H1 (cell line): ENCODE data around the gene SLC5A10. TPM values are rescaled to one million over a fixed set of nuclear protein-coding genes. Genes with fewer than 3 reads are reported as not detected.

Source experiments
- CEBPB ChIP-seq: IDR thresholded peaks from 2 replicates; pipeline ENCODE4 v1.6.1; 2012; ENCODE audit warnings: low read depth, low read length
- MAFK ChIP-seq: IDR thresholded peaks from 2 replicates; pipeline ENCODE4 v1.6.1; 2012; ENCODE audit warnings: low read depth, mild to moderate bottlenecking, improper control_type of control experiment, low read length
- polyA plus RNA-seq, 7 experiments: library from polyadenylated mRNA; depleted of rRNA in 3 of 7; stranded (reverse) in 5 of 7; unstranded in 2 of 7; fragments of >200 nt in 5 of 7; fragments of 200-250 nt in 2 of 7; gene quantifications; 1 replicate in 5 of 7; 2 replicates in 1 of 7; 4 replicates in 1 of 7; pipeline versions ENCODE4 v1.2.1 to v1.2.3, GENCODE V29; 2011 to 2013; ENCODE audit warnings: missing spikeins in 2 of 7, mixed read lengths in 2 of 7
- total RNA-seq: library from RNA; stranded (reverse); fragmentation: NEBNext Ultra II Directional; extraction: Animal tissue kit (Norgen Biotek cat#: 25700); gene quantifications from 2 replicates; pipeline ENCODE4 v1.2.1, GENCODE V29; 2021
- TF ChIP-seq, protein P1 (sequence below): fragments of 300-600 bp; sonication (generic); IDR thresholded peaks from 2 replicates; pipeline ENCODE4 v1.7.1; 2012; ENCODE audit warnings: low read length, moderate library complexity, mild to moderate bottlenecking, inconsistent platforms; ENCODE audit not compliant: insufficient replicate concordance

The SLC5A10 gene
- total and polyA plus RNA-seq, 2 of the 8 experiments (the other 6 are each of a cell fraction or from before 2014, with no cell fraction given): 0.05 to 0.11 TPM

GRCh38 chr17:19001907-19002590 is 50.1 kb downstream of the SLC5A10 start (continued):
- TF ChIP-seq, protein P1, sequence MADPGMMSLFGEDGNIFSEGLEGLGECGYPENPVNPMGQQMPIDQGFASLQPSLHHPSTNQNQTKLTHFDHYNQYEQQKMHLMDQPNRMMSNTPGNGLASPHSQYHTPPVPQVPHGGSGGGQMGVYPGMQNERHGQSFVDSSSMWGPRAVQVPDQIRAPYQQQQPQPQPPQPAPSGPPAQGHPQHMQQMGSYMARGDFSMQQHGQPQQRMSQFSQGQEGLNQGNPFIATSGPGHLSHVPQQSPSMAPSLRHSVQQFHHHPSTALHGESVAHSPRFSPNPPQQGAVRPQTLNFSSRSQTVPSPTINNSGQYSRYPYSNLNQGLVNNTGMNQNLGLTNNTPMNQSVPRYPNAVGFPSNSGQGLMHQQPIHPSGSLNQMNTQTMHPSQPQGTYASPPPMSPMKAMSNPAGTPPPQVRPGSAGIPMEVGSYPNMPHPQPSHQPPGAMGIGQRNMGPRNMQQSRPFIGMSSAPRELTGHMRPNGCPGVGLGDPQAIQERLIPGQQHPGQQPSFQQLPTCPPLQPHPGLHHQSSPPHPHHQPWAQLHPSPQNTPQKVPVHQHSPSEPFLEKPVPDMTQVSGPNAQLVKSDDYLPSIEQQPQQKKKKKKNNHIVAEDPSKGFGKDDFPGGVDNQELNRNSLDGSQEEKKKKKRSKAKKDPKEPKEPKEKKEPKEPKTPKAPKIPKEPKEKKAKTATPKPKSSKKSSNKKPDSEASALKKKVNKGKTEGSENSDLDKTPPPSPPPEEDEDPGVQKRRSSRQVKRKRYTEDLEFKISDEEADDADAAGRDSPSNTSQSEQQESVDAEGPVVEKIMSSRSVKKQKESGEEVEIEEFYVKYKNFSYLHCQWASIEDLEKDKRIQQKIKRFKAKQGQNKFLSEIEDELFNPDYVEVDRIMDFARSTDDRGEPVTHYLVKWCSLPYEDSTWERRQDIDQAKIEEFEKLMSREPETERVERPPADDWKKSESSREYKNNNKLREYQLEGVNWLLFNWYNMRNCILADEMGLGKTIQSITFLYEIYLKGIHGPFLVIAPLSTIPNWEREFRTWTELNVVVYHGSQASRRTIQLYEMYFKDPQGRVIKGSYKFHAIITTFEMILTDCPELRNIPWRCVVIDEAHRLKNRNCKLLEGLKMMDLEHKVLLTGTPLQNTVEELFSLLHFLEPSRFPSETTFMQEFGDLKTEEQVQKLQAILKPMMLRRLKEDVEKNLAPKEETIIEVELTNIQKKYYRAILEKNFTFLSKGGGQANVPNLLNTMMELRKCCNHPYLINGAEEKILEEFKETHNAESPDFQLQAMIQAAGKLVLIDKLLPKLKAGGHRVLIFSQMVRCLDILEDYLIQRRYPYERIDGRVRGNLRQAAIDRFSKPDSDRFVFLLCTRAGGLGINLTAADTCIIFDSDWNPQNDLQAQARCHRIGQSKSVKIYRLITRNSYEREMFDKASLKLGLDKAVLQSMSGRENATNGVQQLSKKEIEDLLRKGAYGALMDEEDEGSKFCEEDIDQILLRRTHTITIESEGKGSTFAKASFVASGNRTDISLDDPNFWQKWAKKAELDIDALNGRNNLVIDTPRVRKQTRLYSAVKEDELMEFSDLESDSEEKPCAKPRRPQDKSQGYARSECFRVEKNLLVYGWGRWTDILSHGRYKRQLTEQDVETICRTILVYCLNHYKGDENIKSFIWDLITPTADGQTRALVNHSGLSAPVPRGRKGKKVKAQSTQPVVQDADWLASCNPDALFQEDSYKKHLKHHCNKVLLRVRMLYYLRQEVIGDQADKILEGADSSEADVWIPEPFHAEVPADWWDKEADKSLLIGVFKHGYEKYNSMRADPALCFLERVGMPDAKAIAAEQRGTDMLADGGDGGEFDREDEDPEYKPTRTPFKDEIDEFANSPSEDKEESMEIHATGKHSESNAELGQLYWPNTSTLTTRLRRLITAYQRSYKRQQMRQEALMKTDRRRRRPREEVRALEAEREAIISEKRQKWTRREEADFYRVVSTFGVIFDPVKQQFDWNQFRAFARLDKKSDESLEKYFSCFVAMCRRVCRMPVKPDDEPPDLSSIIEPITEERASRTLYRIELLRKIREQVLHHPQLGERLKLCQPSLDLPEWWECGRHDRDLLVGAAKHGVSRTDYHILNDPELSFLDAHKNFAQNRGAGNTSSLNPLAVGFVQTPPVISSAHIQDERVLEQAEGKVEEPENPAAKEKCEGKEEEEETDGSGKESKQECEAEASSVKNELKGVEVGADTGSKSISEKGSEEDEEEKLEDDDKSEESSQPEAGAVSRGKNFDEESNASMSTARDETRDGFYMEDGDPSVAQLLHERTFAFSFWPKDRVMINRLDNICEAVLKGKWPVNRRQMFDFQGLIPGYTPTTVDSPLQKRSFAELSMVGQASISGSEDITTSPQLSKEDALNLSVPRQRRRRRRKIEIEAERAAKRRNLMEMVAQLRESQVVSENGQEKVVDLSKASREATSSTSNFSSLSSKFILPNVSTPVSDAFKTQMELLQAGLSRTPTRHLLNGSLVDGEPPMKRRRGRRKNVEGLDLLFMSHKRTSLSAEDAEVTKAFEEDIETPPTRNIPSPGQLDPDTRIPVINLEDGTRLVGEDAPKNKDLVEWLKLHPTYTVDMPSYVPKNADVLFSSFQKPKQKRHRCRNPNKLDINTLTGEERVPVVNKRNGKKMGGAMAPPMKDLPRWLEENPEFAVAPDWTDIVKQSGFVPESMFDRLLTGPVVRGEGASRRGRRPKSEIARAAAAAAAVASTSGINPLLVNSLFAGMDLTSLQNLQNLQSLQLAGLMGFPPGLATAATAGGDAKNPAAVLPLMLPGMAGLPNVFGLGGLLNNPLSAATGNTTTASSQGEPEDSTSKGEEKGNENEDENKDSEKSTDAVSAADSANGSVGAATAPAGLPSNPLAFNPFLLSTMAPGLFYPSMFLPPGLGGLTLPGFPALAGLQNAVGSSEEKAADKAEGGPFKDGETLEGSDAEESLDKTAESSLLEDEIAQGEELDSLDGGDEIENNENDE: no peak
- TF ChIP-seq MAFK (no peak), CEBPB (no peak)
- TF ChIP-seq, all 59 proteins: peak for 0
